Panc1 (cell line): ENCODE data around the gene PRPF19. TPM values are rescaled to one million over a fixed set of nuclear protein-coding genes. Genes with fewer than 3 reads are reported as not detected.

Experiments
- ATAC-seq: fragments of 200-7000 bp; cut with Tn5 transposase; 2 replicates; pipeline ENCODE4 v1.9.1; 2020; ENCODE audit warnings: mild to moderate bottlenecking, moderate library complexity
- BruUV-seq: library from RNA; stranded (reverse); fragments of 400-500 nt; replicated peaks from 2 replicates; lab custom pipeline; 2021; lab: Mats Ljungman, UMichigan
- CTCF ChIA-PET: fragments of 300-600 bp; sonication (Branson Sonifier 250); formaldehyde crosslinking; loops from one replicate; lab custom pipeline; 2022; ENCODE audit warnings: antibody characterized with exemption; lab: Charles Lee
- POLR2A ChIA-PET: fragments of 300-600 bp; sonication (Branson Sonifier 250); formaldehyde crosslinking; loops from one replicate; lab custom pipeline; 2022; ENCODE audit warnings: antibody characterized with exemption; lab: Charles Lee
- DNase-seq: peaks from one replicate; pipeline ENCODE4 v3.0.0-alpha.2; 2010; ENCODE audit warnings: low read depth, low spot score
- H3K27ac ChIP-seq: 2 replicates; pipeline ENCODE4 v1.5.1; 2011; ENCODE audit warnings: mild to moderate bottlenecking, low read length, inconsistent platforms
- H3K27me3 ChIP-seq: fragments of 200-500 bp; sonication (Bioruptor generic); 2 replicates; pipeline ENCODE4 v1.6.0; 2014; ENCODE audit warnings: low read length, inconsistent platforms; ENCODE audit not compliant: control insufficient read depth, insufficient read depth
- H3K36me3 ChIP-seq: fragments of 200-500 bp; sonication (Bioruptor generic); 2 replicates; pipeline ENCODE4 v1.5.1; 2014; ENCODE audit warnings: inconsistent platforms, mild to moderate bottlenecking, low read length, moderate library complexity; ENCODE audit not compliant: control insufficient read depth, insufficient read depth
- H3K4me1 ChIP-seq: 2 replicates; pipeline ENCODE4 v1.5.1; 2011; ENCODE audit warnings: inconsistent platforms, mild to moderate bottlenecking, low read length, moderate library complexity; ENCODE audit not compliant: control insufficient read depth, insufficient read depth
- H3K4me3 ChIP-seq, 2 experiments: 2 replicates each; pipeline ENCODE4 v1.5.1; 2011 to 2012; ENCODE audit warnings: low read depth in 2 of 2, low read length in 2 of 2, mild to moderate bottlenecking in 2 of 2, inconsistent platforms in 1 of 2, moderate library complexity in 1 of 2
- H3K9me3 ChIP-seq: fragments of 200-500 bp; sonication (Bioruptor generic); 2 replicates; pipeline ENCODE4 v1.5.1; 2014; ENCODE audit warnings: low read depth, mild to moderate bottlenecking, inconsistent platforms, low read length, moderate library complexity; ENCODE audit not compliant: control insufficient read depth, insufficient read depth
- POLR2AphosphoS5 ChIP-seq: IDR thresholded peaks from 2 replicates; pipeline ENCODE4 v1.6.1; 2012; ENCODE audit warnings: mild to moderate bottlenecking, low read depth, low read length, moderate library complexity
- TCF7L2 ChIP-seq: IDR thresholded peaks from 2 replicates; pipeline ENCODE4 v1.6.1; 2011; ENCODE audit warnings: mild to moderate bottlenecking, low read depth, low read length, inconsistent platforms
- in situ Hi-C: cut with HindIII; loops from 2 replicates; pipeline ENCODE4 v1.10.0; 2016; ENCODE audit warnings: low sequenced_read_pairs, low pct_unique_long_range_greater_than_20kb
- intact Hi-C: fragments of 100-400 bp; cut with micrococcal nuclease; formaldehyde crosslinking; loops from one replicate; pipeline ENCODE4 v1.10.0; 2022; ENCODE audit not compliant: unreplicated experiment
- total RNA-seq: library from RNA; stranded (reverse); gene quantifications from one replicate; pipeline ENCODE4 v1.2.1, GENCODE V29; 2021; ENCODE audit not compliant: unreplicated experiment
- TF ChIP-seq, protein P1 (sequence below), 2 experiments: IDR thresholded peaks; 2 replicates each; pipeline ENCODE4 v1.6.1; 2011 to 2012; ENCODE audit warnings: low read depth in 2 of 2, control low read depth in 1 of 2, low read length in 1 of 2, mild to moderate bottlenecking in 1 of 2, moderate library complexity in 1 of 2; ENCODE audit not compliant: insufficient read depth in 1 of 2
- TF ChIP-seq, protein P2 (sequence below): fragments of 450-650 bp; IDR thresholded peaks from 2 replicates; pipeline ENCODE4 v1.5.1; 2017; ENCODE audit warnings: mild to moderate bottlenecking

Gene PRPF19
- total RNA-seq, 1 experiment from 2014 or later = 149 TPM

DNA sequence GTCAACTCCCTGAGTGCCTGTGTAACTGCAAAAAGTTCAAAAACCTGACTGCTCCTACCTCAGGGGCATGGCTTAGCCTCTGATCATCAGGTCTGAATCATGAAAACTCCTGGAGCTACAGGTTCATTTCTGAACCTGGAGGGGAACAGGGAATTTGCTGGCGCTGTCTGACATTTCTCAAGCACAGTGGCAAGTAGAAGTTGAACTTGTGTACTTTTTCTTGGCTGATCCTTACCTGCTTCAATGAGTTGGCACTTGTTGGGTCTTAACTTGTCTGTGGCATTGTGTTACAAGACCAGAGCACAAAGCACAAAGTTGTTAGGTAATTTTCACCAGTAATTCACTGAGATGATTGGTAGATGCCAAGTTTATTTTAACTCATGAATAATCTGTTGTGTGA lies 10.9 kb upstream of the PRPF19 start:
- POLR2A ChIA-PET = no interaction called here
- intact Hi-C loops = no loop called here
- CTCF ChIA-PET = interaction anchor here (0.6 kb wide), 1 partner anchor 21 kb away, joined by 6 read pairs; no protein-coding TSS in a partner anchor
- BruUV-seq = no TSS peak
- in situ Hi-C loops = no loop called here
- TF ChIP-seq TCF7L2 (no peak), POLR2AphosphoS5 (no peak)
- ATAC-seq (no peak), DNase-seq (no peak)
- Histone ChIP-seq H3K27me3 (no peaks in the 10 kb centered on the region), H3K27ac (no peak overlapping the region), H3K36me3 (no peaks in the 10 kb centered on the region; the same call in 1 of the 2 replicates), H3K9me3 (no peaks in the 10 kb centered on the region), H3K4me1 (peaks cover 15% of the 10 kb centered on the region), H3K4me3 (no peak overlapping the region)

DNA sequence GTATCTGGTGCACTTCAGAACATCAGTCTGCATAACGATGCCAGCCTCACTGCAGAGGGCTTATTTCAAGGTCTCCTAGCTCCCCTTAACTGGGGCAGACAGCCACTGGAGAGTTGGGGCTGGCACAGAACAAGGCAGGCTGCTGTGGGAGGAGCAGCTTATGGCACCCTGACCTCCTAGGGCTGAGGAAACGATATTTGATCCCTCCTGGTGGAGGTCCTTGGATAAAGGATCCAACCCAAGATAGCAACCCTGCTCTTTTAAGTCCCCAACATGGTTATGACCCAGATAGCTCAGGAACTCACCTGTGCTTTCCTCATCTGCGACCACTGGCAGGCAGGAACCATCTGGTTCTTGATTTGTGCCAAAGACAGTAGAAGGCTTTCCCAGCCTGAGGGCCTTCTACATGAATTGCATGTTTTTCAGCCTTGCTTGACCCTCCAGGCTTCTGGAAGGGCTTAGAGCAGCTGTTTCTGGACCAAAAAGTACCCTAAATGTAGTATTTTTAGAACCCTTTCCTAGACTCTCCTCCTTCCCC lies 10.4 kb upstream of the PRPF19 start:
- H3K4me1 ChIP-seq = peaks cover 15% of the 10 kb centered on the region
- no peak overlapping the region for H3K4me3 ChIP-seq
- POLR2A ChIA-PET = no interaction called here
- in situ Hi-C loops = no loop called here
- TF ChIP-seq, protein P1, sequence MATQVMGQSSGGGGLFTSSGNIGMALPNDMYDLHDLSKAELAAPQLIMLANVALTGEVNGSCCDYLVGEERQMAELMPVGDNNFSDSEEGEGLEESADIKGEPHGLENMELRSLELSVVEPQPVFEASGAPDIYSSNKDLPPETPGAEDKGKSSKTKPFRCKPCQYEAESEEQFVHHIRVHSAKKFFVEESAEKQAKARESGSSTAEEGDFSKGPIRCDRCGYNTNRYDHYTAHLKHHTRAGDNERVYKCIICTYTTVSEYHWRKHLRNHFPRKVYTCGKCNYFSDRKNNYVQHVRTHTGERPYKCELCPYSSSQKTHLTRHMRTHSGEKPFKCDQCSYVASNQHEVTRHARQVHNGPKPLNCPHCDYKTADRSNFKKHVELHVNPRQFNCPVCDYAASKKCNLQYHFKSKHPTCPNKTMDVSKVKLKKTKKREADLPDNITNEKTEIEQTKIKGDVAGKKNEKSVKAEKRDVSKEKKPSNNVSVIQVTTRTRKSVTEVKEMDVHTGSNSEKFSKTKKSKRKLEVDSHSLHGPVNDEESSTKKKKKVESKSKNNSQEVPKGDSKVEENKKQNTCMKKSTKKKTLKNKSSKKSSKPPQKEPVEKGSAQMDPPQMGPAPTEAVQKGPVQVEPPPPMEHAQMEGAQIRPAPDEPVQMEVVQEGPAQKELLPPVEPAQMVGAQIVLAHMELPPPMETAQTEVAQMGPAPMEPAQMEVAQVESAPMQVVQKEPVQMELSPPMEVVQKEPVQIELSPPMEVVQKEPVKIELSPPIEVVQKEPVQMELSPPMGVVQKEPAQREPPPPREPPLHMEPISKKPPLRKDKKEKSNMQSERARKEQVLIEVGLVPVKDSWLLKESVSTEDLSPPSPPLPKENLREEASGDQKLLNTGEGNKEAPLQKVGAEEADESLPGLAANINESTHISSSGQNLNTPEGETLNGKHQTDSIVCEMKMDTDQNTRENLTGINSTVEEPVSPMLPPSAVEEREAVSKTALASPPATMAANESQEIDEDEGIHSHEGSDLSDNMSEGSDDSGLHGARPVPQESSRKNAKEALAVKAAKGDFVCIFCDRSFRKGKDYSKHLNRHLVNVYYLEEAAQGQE (IDR thresholded peaks at IDR 0.05; ENCODE audit: insufficient read depth in 1 of 2, low read depth in 2 of 2, low read length in 1 of 2) = no peak
- TF ChIP-seq POLR2AphosphoS5 = no peak
- H3K27ac ChIP-seq = no peak overlapping the region
- ATAC-seq (no peak), DNase-seq (no peak)
- H3K9me3 ChIP-seq = no peaks in the 10 kb centered on the region
- intact Hi-C loops = no loop called here
- CTCF ChIA-PET = interaction anchor here (0.6 kb wide), 1 partner anchor 22 kb away, joined by 6 read pairs; no protein-coding TSS in a partner anchor
- H3K27me3 ChIP-seq = no peaks in the 10 kb centered on the region
- no TSS peak for BruUV-seq
- no peaks in the 10 kb centered on the region; the same call in 1 of the 2 replicates for H3K36me3 ChIP-seq

DNA sequence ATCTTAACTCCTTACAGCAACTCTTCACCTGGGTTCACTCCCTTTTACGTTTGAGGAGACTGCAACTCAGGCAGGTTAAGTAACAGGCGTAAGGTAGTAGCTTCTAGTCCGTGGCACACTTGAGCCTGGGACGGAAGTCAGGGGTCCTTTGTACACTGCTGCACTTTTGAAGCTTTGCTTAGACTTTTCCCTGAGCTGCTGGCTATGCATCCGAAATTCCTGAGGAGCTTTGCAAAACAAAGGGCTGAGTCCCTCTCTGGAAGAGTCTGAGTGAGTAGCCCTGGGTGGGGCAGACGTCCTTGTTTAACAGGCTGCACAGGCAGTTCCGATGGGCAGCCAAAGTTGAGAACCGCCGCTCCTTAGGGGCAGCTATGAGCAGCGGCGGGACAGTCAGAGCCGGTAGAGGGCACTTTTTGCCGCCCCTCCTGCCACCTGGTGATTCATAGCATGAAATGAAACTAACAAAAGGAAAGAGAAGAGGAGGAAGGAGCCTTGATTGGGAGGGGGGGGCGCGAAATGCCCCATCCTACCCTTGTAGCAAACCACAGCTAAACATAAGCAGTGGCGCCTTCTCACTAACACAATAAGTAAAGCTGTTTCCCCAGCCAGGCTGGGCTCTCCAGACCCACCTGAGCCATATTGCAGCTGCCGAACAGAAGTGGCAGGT lies 9.0 kb upstream of the PRPF19 start:
- in situ Hi-C loops (no loop called here), intact Hi-C loops (no loop called here)
- ATAC-seq = peak; percentile 73
- ChIA-PET POLR2A (no interaction called here), CTCF (interaction anchor here (0.6 to 1.0 kb wide), 5 partner anchors 25 to 1130 kb away, joined by 3 read pairs; partner anchors contain the start of gene CYB561A3)
- H3K27ac ChIP-seq = peak overlapping the region; percentile 97
- no peaks in the 10 kb centered on the region for H3K9me3 ChIP-seq
- no peak for DNase-seq
- no peaks in the 10 kb centered on the region; the same call in 1 of the 2 replicates for H3K36me3 ChIP-seq
- TF ChIP-seq, protein P2, sequence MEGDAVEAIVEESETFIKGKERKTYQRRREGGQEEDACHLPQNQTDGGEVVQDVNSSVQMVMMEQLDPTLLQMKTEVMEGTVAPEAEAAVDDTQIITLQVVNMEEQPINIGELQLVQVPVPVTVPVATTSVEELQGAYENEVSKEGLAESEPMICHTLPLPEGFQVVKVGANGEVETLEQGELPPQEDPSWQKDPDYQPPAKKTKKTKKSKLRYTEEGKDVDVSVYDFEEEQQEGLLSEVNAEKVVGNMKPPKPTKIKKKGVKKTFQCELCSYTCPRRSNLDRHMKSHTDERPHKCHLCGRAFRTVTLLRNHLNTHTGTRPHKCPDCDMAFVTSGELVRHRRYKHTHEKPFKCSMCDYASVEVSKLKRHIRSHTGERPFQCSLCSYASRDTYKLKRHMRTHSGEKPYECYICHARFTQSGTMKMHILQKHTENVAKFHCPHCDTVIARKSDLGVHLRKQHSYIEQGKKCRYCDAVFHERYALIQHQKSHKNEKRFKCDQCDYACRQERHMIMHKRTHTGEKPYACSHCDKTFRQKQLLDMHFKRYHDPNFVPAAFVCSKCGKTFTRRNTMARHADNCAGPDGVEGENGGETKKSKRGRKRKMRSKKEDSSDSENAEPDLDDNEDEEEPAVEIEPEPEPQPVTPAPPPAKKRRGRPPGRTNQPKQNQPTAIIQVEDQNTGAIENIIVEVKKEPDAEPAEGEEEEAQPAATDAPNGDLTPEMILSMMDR = peak; percentile 76
- no peak for TF ChIP-seq POLR2AphosphoS5
- H3K27me3 ChIP-seq = no peaks in the 10 kb centered on the region
- peak overlapping the region; percentile 69 to 79 for H3K4me3 ChIP-seq
- no TSS peak for BruUV-seq
- peaks cover 15% of the 10 kb centered on the region for H3K4me1 ChIP-seq
